Left renal pelvis (tissue), 4 donors: ENCODE measurements around the gene UCN3. TPM values are rescaled to one million over a fixed set of nuclear protein-coding genes. Genes with fewer than 3 reads are reported as not detected.
"Not testable (repeated sequence)": the region's sequence is repeated elsewhere in the genome, so short reads cannot be mapped to it uniquely, and the experiment has no call there.

Experiments
- DNase-seq, 4 donors: peaks; one replicate each; pipeline ENCODE4 v3.0.0-alpha.2; 2013; ENCODE audit warnings: low read depth in 4 of 4, low spot score in 3 of 4
- polyA plus RNA-seq, 4 donors: library from polyadenylated mRNA; unstranded; fragments of 120-200 nt; gene quantifications; one replicate each; pipeline ENCODE4 v1.2.1, GENCODE V29; 2013; ENCODE audit not compliant: insufficient read length in 4 of 4

UCN3 gene
- polyA plus RNA-seq, 4 donors, result 0.40 to 2.8 (median 1.8) TPM

GRCh38 chr10:5402798-5403197 lies 38.0 kb downstream of the UCN3 start:
- DNase-seq, result no peak

GRCh38 chr10:5404208-5405041 lies 39.7 kb downstream of the UCN3 start, which contains the start of gene TUBAL3:
Gene TUBAL3 (minus strand): TSS chr10:5404828. CDS start chr10:5404792, 36 bp downstream.
- no peak for DNase-seq

GRCh38 chr10:5406918-5407317 lies 42.2 kb downstream of the UCN3 start:
- DNase-seq, result no peak

DNA sequence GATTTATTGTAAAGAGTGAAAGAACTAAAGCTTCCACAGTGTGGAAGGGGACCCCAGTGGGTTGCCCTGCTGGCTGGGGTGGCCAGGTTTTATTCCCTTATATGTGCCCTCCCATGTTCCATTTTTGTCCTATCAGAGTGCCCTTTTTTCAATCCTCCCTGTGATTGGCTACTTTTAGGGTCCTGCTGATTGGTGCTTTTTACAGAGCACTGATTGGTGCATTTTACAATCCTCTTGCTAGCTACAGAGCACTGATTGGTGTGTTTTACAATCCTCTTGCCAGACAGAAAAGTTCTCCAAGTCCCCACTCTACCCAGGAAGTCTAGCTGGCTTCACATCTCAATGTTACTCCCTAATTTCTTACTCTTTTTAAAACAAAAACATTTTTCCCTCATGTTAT lies 46.0 kb downstream of the UCN3 start:
- not testable (repeated sequence) for DNase-seq

DNA sequence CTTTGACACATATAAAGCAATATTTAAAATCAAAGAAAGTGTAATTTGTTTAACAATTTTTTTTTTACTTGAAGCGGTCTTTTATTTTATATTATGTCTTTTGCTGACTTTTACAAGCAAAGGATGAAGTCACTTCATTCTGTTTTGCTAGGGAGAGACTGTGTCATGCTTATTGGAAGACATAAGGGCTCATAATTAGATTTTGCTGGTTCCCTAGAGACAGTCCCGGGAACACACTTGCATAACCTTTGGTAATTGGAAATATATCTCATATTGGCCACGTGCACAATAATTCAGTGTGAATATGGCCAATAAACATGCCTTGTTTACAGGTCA lies 47.1 kb downstream of the UCN3 start:
- no peak for DNase-seq

- DNase-seq, result peak; percentile 69 to 81 (median 74)
Measured at GRCh38 chr10:5412277-5412941, 47.6 kb downstream of the UCN3 start, which contains the start of gene NET1. Gene NET1 (plus strand): TSS chr10:5412557. CDS start chr10:5412693, 136 bp downstream.

DNA sequence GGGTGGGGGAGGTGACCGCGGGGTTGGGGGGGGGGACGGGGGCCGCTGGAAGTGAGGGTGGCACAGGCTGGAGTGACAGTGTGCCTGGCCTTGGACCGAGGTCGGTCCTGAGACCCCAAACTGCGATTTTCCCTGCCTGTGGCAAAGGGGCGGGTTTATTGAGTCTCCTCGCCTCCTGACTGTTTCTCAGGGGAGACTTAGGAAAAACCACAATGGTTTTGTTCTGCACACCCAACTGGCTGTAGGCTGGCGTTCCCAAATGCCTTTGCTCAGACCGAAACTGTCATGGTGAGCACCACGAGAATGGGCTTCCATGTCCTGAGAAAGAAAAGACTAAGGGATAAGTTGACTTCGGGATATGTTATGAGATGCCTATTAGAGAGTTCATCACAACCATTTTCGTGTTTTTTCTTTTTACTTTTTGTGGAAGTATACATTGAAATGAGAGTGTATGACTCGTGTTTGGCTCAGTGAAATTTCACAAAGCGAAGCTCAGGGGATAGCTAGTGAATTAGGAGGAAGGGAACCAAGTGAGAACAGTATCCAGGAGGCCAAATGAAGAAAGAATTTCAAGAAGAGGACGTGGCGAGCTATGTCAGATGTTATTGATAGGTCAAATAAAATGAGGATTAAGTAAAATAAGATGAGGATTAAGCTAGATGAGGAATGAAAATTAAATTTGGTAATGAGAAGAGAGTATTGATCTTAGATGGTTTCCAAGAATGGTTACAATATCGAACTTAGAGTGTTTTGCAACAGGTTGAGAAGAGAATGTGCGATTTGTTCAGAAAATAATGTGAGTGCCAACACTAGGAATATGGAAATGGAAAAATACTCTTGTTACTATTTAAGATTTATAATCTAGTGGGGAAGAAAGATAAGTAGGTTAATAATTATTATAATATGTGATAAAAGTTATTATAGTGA lies 48.5 kb downstream of the UCN3 start:
- no peak for DNase-seq

GRCh38 chr10:5416981-5417380 lies 52.2 kb downstream of the UCN3 start:
- no peak for DNase-seq

- DNase-seq, result no peak
Measured at GRCh38 chr10:5418584-5418983, 53.8 kb downstream of the UCN3 start.

GRCh38 chr10:5419466-5420094 lies 54.8 kb downstream of the UCN3 start:
- DNase-seq, result no peak

GRCh38 chr10:5423771-5424170 lies 59.0 kb downstream of the UCN3 start:
- no peak for DNase-seq

Other genes starting within 250 kb of the UCN3 start
- gene AKR1C8, start 179.8 kb upstream of the UCN3 start, polyA plus RNA-seq, result under 1 TPM in 3 of 4 donors, not detected in 1; 0.11 to 0.58 (median 0.20) TPM
- gene AKR1C4, start 168.1 kb upstream of the UCN3 start, polyA plus RNA-seq, result not detected
- gene TUBAL3, start 39.9 kb downstream of the UCN3 start, polyA plus RNA-seq, result under 1 TPM in 2 of 4 donors, not detected in 2; 0.23 to 0.24 TPM
- 100 to 1,000 TPM in 3 of 4 donors, 10 to 100 TPM in 1; 39.6 to 148 (median 133) TPM for gene NET1, start 47.6 kb downstream of the UCN3 start, polyA plus RNA-seq
- not detected for gene CALML5, start 134.6 kb downstream of the UCN3 start, polyA plus RNA-seq
- under 1 TPM in 1 of 4 donors, not detected in 3; 0.11 TPM for gene CALML3, start 160.0 kb downstream of the UCN3 start, polyA plus RNA-seq